GM12878 (cell line): ENCODE data around the gene ADAP1.

Experiments used
- CHD1 ChIP-seq: IDR thresholded peaks from 2 replicates; pipeline ENCODE4 v1.6.1; 2012; ENCODE audit warnings: low read depth, low read length, improper control_type of control experiment
- POLR2AphosphoS5 ChIP-seq: IDR thresholded peaks from 2 replicates; pipeline ENCODE4 v1.6.1; 2011; ENCODE audit warnings: mild to moderate bottlenecking, low read length, inconsistent platforms
- TF ChIP-seq, protein P1 (sequence below): IDR thresholded peaks from 2 replicates; pipeline ENCODE4 v1.6.1; 2012; ENCODE audit warnings: low read depth, low read length, improper control_type of control experiment
- TF ChIP-seq, protein P2 (sequence below), 3 experiments: IDR thresholded peaks in 2 of 3; conservative IDR thresholded peaks in 1 of 3; 2 replicates each; pipeline ENCODE4 v1.5.1; 2011; ENCODE audit warnings: low read depth in 3 of 3, low read length in 3 of 3, mild to moderate bottlenecking in 3 of 3, control low read depth in 2 of 3, moderate library complexity in 2 of 3, inconsistent platforms in 1 of 3, mixed read lengths in 1 of 3; ENCODE audit not compliant: control insufficient read depth in 2 of 3, insufficient read depth in 1 of 3; ENCODE audit errors: extremely low read depth in 1 of 3
- TF ChIP-seq, protein P3 (sequence below): IDR thresholded peaks from 2 replicates; pipeline ENCODE4 v1.6.1; 2012; ENCODE audit warnings: mild to moderate bottlenecking, low read depth, low read length

DNA sequence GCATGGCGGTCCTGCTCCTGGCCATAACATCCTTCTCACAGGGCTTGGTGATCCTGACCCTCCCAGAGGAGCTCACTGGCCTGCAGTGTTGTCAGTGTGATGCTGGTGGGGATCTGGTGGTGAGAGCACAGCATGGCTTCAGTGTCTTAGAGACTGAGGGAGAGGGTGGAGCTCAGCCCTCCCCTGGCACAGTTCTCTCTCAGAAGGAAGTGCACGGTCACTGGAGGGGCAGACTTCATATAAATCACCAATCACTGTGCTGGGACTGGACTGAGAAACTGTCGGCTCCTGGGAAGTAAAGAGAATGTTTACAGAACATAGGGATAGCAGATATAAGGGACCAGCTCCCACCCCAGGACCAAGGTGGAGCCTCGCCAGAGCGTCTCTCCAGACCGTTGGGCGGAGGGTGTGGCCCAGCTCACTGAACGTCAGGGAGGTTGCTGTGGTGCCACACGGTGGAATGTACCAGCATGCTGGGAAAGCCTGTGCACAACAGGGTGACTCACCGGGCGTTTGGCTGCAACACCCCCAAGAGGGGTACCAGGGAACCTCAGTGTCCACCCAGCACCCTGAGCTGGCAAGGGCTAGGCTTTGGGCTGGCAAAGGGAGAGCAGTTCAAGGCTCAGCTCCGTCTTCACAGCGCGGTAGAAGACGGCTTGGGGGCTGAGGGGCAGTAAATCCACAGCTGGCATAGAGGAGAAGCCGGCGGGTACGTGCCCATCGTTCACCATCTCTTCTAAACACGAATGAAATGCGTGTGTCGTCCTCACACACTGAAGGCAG is 86.9 kb downstream of the ADAP1 start:
- TF ChIP-seq, protein P1, sequence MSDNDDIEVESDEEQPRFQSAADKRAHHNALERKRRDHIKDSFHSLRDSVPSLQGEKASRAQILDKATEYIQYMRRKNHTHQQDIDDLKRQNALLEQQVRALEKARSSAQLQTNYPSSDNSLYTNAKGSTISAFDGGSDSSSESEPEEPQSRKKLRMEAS: no peak
- TF ChIP-seq CHD1 (no peak), POLR2AphosphoS5 (no peak)
- TF ChIP-seq, protein P2, sequence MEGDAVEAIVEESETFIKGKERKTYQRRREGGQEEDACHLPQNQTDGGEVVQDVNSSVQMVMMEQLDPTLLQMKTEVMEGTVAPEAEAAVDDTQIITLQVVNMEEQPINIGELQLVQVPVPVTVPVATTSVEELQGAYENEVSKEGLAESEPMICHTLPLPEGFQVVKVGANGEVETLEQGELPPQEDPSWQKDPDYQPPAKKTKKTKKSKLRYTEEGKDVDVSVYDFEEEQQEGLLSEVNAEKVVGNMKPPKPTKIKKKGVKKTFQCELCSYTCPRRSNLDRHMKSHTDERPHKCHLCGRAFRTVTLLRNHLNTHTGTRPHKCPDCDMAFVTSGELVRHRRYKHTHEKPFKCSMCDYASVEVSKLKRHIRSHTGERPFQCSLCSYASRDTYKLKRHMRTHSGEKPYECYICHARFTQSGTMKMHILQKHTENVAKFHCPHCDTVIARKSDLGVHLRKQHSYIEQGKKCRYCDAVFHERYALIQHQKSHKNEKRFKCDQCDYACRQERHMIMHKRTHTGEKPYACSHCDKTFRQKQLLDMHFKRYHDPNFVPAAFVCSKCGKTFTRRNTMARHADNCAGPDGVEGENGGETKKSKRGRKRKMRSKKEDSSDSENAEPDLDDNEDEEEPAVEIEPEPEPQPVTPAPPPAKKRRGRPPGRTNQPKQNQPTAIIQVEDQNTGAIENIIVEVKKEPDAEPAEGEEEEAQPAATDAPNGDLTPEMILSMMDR (IDR thresholded peaks at IDR 0.05 in 2 of 3, conservative IDR thresholded peaks at IDR 0.05 in 1 of 3; ENCODE audit: control insufficient read depth in 2 of 3, extremely low read depth in 1 of 3, insufficient read depth in 1 of 3, low read depth in 3 of 3, low read length in 3 of 3): no peak
- TF ChIP-seq, protein P3, sequence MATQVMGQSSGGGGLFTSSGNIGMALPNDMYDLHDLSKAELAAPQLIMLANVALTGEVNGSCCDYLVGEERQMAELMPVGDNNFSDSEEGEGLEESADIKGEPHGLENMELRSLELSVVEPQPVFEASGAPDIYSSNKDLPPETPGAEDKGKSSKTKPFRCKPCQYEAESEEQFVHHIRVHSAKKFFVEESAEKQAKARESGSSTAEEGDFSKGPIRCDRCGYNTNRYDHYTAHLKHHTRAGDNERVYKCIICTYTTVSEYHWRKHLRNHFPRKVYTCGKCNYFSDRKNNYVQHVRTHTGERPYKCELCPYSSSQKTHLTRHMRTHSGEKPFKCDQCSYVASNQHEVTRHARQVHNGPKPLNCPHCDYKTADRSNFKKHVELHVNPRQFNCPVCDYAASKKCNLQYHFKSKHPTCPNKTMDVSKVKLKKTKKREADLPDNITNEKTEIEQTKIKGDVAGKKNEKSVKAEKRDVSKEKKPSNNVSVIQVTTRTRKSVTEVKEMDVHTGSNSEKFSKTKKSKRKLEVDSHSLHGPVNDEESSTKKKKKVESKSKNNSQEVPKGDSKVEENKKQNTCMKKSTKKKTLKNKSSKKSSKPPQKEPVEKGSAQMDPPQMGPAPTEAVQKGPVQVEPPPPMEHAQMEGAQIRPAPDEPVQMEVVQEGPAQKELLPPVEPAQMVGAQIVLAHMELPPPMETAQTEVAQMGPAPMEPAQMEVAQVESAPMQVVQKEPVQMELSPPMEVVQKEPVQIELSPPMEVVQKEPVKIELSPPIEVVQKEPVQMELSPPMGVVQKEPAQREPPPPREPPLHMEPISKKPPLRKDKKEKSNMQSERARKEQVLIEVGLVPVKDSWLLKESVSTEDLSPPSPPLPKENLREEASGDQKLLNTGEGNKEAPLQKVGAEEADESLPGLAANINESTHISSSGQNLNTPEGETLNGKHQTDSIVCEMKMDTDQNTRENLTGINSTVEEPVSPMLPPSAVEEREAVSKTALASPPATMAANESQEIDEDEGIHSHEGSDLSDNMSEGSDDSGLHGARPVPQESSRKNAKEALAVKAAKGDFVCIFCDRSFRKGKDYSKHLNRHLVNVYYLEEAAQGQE: no peak
